ENCODE measurements around the gene FOCAD.
A peak's percentile ranks its signal among the peaks of the same experiment; 100 is the strongest.

Gene FOCAD

GRCh38 chr9:20873240-20873865 lies 189.3 kb downstream of the FOCAD start:
- no peak for DNase-seq
- Histone ChIP-seq H3K4me1 (no peaks in the 10 kb centered on the region), H3K4me3 (ENCODE audit: low read depth, low read length) (no peak overlapping the region), H3K9me3 (no peaks in the 10 kb centered on the region), H3K36me3 (no peaks in the 10 kb centered on the region), H3K27me3 (no peaks in the 10 kb centered on the region)
- TF ChIP-seq CTCF (IDR thresholded peaks at IDR 0.05; ENCODE audit: low read depth, low read length) = no peak

GRCh38 chr9:20880271-20880670 lies 196.2 kb downstream of the FOCAD start:
- H3K36me3 ChIP-seq = no peaks in the 10 kb centered on the region; the same call in 1 of the 2 replicates
- no peak overlapping the region for H3K4me3 ChIP-seq (ENCODE audit: low read depth, low read length)
- H3K9me3 ChIP-seq = no peaks in the 10 kb centered on the region
- peak; percentile 23 for DNase-seq
- no peak for TF ChIP-seq CTCF (IDR thresholded peaks at IDR 0.05; ENCODE audit: low read depth, low read length)
- H3K27me3 ChIP-seq = no peaks in the 10 kb centered on the region
- peaks cover 4% of the 10 kb centered on the region for H3K4me1 ChIP-seq

- no peaks in the 10 kb centered on the region for H3K9me3 ChIP-seq
- TF ChIP-seq CTCF (IDR thresholded peaks at IDR 0.05; ENCODE audit: low read depth, low read length) = no peak
- no peaks in the 10 kb centered on the region; the same call in 1 of the 2 replicates for H3K36me3 ChIP-seq
- peaks cover 4% of the 10 kb centered on the region for H3K4me1 ChIP-seq
- H3K27me3 ChIP-seq = no peaks in the 10 kb centered on the region
- no peak for DNase-seq
- H3K4me3 ChIP-seq (ENCODE audit: low read depth, low read length) = no peak overlapping the region
Measured at GRCh38 chr9:20880675-20881074, 196.6 kb downstream of the FOCAD start.

GRCh38 chr9:20884985-20885593 lies 201.0 kb downstream of the FOCAD start:
- Histone ChIP-seq H3K27me3 (no peaks in the 10 kb centered on the region), H3K4me3 (ENCODE audit: low read depth, low read length) (no peak overlapping the region), H3K9me3 (no peaks in the 10 kb centered on the region), H3K4me1 (peaks cover 2% of the 10 kb centered on the region), H3K36me3 (no peaks in the 10 kb centered on the region; the same call in 1 of the 2 replicates)
- TF ChIP-seq CTCF (IDR thresholded peaks at IDR 0.05; ENCODE audit: low read depth, low read length) = peak; percentile 84
- DNase-seq = peak; percentile 75

GRCh38 chr9:20898885-20899554 lies 215.0 kb downstream of the FOCAD start:
- no peaks in the 10 kb centered on the region for H3K36me3 ChIP-seq
- TF ChIP-seq CTCF (IDR thresholded peaks at IDR 0.05; ENCODE audit: low read depth, low read length) = no peak

GRCh38 chr9:20903212-20903611 lies 219.2 kb downstream of the FOCAD start:
- no peak for TF ChIP-seq CTCF (IDR thresholded peaks at IDR 0.05; ENCODE audit: low read depth, low read length)
- H3K27me3 ChIP-seq = no peaks in the 10 kb centered on the region
- no peak overlapping the region for H3K4me3 ChIP-seq (ENCODE audit: low read depth, low read length)
- no peaks in the 10 kb centered on the region for H3K9me3 ChIP-seq
- H3K36me3 ChIP-seq = no peaks in the 10 kb centered on the region
- H3K4me1 ChIP-seq = peaks cover 27% of the 10 kb centered on the region
- DNase-seq = no peak

More at GRCh38 chr9:20898885-20899554, 215.0 kb downstream of the FOCAD start:
- peak; percentile 16 for DNase-seq
- Histone ChIP-seq H3K4me1 (peaks cover 16% of the 10 kb centered on the region), H3K27me3 (no peaks in the 10 kb centered on the region), H3K4me3 (ENCODE audit: low read depth, low read length) (no peak overlapping the region), H3K9me3 (no peaks in the 10 kb centered on the region)
